ENCODE data around the gene SUFU. TPM values are rescaled to one million over a fixed set of nuclear protein-coding genes. Genes with fewer than 3 reads are reported as not detected.

Gene SUFU
- total RNA-seq, 1 experiment from 2014 or later = 13.1 TPM

DNA sequence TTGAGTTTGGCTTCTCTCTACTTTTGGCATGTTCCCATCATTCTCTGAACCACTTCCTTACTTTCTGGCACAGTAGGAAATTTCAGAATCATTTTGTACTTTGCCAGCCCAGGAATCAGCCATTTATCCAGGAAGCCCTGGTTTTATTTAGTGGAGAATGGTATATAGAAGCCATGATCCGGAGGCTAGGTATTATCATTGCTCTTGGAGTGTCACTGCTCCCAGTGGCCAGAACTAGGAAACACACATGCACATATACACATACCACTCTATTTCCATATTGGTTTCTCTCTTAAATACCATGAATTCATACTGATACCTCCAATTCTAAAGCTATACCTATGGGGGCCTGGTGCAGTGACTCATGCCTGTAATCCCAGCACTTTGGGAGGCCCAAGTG lies 36.3 kb downstream of the SUFU start (continued):
- TF ChIP-seq, protein P1, sequence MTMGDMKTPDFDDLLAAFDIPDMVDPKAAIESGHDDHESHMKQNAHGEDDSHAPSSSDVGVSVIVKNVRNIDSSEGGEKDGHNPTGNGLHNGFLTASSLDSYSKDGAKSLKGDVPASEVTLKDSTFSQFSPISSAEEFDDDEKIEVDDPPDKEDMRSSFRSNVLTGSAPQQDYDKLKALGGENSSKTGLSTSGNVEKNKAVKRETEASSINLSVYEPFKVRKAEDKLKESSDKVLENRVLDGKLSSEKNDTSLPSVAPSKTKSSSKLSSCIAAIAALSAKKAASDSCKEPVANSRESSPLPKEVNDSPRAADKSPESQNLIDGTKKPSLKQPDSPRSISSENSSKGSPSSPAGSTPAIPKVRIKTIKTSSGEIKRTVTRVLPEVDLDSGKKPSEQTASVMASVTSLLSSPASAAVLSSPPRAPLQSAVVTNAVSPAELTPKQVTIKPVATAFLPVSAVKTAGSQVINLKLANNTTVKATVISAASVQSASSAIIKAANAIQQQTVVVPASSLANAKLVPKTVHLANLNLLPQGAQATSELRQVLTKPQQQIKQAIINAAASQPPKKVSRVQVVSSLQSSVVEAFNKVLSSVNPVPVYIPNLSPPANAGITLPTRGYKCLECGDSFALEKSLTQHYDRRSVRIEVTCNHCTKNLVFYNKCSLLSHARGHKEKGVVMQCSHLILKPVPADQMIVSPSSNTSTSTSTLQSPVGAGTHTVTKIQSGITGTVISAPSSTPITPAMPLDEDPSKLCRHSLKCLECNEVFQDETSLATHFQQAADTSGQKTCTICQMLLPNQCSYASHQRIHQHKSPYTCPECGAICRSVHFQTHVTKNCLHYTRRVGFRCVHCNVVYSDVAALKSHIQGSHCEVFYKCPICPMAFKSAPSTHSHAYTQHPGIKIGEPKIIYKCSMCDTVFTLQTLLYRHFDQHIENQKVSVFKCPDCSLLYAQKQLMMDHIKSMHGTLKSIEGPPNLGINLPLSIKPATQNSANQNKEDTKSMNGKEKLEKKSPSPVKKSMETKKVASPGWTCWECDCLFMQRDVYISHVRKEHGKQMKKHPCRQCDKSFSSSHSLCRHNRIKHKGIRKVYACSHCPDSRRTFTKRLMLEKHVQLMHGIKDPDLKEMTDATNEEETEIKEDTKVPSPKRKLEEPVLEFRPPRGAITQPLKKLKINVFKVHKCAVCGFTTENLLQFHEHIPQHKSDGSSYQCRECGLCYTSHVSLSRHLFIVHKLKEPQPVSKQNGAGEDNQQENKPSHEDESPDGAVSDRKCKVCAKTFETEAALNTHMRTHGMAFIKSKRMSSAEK (CRISPR knock-in tag; IDR thresholded peaks at IDR 0.05; ENCODE audit: borderline replicate concordance) = no peak

DNA sequence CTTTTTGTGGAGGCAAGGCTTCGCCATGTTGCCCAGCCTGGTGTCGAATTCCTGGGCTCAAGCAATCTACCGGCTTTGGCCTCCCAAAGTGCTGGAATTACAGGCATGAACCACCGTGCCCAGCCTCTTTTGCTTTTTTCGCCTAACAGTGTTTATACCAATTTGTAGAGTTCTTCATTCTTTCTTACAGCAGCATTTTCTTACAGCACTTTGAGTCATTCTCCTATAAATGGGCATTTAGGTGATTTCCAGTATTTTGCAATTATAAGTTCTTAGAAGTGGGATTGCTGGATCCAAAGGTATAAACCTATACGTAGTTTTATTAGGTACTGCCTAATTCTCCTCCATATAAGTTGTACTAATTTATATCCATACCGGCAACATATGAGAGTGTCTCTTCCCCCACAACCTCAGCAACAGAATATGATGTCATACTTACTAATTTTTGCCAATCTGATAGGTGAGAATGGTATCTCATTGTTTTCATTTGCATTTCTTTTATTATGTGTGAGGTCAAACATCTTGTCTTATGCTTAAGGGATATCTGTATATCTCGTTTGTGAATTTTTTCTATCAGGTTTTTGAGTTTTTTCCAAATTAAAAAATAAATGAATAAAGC lies 39.1 kb downstream of the SUFU start:
- ChIA-PET POLR2A (interaction anchor here (0.6 kb wide), 1 partner anchor 130 kb away, joined by 3 read pairs; no protein-coding TSS in a partner anchor), CTCF (interaction anchor here (1.4 kb wide), 1 partner anchor 22 kb away, joined by 3 read pairs; no protein-coding TSS in a partner anchor)
- Mint-ChIP-seq H3K27me3 (ENCODE audit: low read depth) (no peaks in the 10 kb centered on the region), H3K9me3 (no peaks in the 10 kb centered on the region), H3K4me3 (no peak overlapping the region), H3K4me1 (no peaks in the 10 kb centered on the region), H3K36me3 (no peaks in the 10 kb centered on the region), H3K27ac (no peak overlapping the region)
- ATAC-seq (no peak), DNase-seq (ENCODE audit: low spot score) (no peak)
- TF ChIP-seq FOXP1 (CRISPR knock-in tag; IDR thresholded peaks at IDR 0.05; ENCODE audit: borderline replicate concordance) = no peak
- no peak for TF ChIP-seq ZNF396 (CRISPR knock-in tag; IDR thresholded peaks at IDR 0.05; ENCODE audit: borderline replicate concordance)
- TF ChIP-seq, protein P2, sequence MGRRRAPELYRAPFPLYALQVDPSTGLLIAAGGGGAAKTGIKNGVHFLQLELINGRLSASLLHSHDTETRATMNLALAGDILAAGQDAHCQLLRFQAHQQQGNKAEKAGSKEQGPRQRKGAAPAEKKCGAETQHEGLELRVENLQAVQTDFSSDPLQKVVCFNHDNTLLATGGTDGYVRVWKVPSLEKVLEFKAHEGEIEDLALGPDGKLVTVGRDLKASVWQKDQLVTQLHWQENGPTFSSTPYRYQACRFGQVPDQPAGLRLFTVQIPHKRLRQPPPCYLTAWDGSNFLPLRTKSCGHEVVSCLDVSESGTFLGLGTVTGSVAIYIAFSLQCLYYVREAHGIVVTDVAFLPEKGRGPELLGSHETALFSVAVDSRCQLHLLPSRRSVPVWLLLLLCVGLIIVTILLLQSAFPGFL (CRISPR knock-in tag; IDR thresholded peaks at IDR 0.05; ENCODE audit: borderline replicate concordance) = no peak
- TF ChIP-seq MYBL2 (CRISPR knock-in tag; IDR thresholded peaks at IDR 0.05) = no peak
- no peak for TF ChIP-seq ELF4 (CRISPR knock-in tag; IDR thresholded peaks at IDR 0.05; ENCODE audit: low read depth)
- TF ChIP-seq NR1H2 (CRISPR knock-in tag; IDR thresholded peaks at IDR 0.05) = no peak
- TF ChIP-seq, protein P3, sequence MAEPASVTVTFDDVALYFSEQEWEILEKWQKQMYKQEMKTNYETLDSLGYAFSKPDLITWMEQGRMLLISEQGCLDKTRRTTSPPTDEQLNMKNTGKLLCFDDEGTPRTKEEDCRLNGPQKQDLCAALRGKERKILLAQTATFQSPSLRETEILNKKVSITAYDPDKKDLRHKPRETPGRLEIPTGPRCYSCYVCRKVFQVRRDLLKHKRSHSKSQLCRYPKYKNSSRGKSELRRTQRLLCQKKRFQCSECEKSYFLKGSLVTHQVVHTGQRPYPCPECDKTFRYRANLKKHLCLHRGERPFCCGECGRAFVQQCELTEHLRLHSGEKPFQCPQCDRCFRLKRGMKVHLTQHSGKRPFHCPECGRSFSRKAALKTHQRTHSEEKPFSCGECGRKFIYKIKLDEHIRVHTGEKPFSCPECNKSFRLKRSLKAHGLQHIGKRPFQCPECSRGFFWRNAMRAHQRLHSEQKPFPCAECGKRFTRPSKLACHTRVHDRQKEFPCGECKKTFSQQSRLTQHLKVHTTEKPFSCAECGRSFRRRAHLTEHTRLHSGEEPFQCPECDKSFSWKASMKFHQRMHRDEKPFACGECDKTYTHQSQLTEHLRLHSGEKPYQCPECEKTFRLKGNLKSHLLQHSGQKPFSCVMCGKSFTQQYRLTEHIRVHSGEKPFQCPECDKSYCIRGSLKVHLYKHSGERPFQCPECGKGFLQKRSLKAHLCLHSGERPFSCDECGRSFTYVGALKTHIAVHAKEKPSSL (CRISPR knock-in tag; conservative IDR thresholded peaks at IDR 0.05) = no peak
- TF ChIP-seq ZNF219 (CRISPR knock-in tag; IDR thresholded peaks at IDR 0.05; ENCODE audit: borderline replicate concordance) = no peak
- no peak for TF ChIP-seq FOXK1 (CRISPR knock-in tag; IDR thresholded peaks at IDR 0.05)
- TF ChIP-seq ESRRA (CRISPR knock-in tag; IDR thresholded peaks at IDR 0.05; ENCODE audit: borderline replicate concordance) = no peak
- TF ChIP-seq RELA (CRISPR knock-in tag; IDR thresholded peaks at IDR 0.05; ENCODE audit: borderline replicate concordance) = no peak
- TF ChIP-seq, protein P4, sequence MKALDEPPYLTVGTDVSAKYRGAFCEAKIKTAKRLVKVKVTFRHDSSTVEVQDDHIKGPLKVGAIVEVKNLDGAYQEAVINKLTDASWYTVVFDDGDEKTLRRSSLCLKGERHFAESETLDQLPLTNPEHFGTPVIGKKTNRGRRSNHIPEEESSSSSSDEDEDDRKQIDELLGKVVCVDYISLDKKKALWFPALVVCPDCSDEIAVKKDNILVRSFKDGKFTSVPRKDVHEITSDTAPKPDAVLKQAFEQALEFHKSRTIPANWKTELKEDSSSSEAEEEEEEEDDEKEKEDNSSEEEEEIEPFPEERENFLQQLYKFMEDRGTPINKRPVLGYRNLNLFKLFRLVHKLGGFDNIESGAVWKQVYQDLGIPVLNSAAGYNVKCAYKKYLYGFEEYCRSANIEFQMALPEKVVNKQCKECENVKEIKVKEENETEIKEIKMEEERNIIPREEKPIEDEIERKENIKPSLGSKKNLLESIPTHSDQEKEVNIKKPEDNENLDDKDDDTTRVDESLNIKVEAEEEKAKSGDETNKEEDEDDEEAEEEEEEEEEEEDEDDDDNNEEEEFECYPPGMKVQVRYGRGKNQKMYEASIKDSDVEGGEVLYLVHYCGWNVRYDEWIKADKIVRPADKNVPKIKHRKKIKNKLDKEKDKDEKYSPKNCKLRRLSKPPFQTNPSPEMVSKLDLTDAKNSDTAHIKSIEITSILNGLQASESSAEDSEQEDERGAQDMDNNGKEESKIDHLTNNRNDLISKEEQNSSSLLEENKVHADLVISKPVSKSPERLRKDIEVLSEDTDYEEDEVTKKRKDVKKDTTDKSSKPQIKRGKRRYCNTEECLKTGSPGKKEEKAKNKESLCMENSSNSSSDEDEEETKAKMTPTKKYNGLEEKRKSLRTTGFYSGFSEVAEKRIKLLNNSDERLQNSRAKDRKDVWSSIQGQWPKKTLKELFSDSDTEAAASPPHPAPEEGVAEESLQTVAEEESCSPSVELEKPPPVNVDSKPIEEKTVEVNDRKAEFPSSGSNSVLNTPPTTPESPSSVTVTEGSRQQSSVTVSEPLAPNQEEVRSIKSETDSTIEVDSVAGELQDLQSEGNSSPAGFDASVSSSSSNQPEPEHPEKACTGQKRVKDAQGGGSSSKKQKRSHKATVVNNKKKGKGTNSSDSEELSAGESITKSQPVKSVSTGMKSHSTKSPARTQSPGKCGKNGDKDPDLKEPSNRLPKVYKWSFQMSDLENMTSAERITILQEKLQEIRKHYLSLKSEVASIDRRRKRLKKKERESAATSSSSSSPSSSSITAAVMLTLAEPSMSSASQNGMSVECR (CRISPR knock-in tag; IDR thresholded peaks at IDR 0.05; ENCODE audit: borderline replicate concordance) = no peak
- TF ChIP-seq SMAD3 (CRISPR knock-in tag; IDR thresholded peaks at IDR 0.05; ENCODE audit: borderline replicate concordance) = no peak
- TF ChIP-seq RORB (CRISPR knock-in tag; IDR thresholded peaks at IDR 0.05) = no peak
- no peak for TF ChIP-seq GTF2I (CRISPR knock-in tag; conservative IDR thresholded peaks at IDR 0.05)
